HepG2 (cell line): ENCODE measurements around the gene UBR1. TPM values are rescaled to one million over a fixed set of nuclear protein-coding genes. Genes with fewer than 3 reads are reported as not detected.

Experiments
- polyA plus RNA-seq, 8 experiments: library from polyadenylated mRNA; depleted of rRNA in 3 of 8; stranded (reverse) in 7 of 8; unstranded in 1 of 8; fragments of >200 nt; fragmentation: Illumina TruSeq in 4 of 8; extraction: Trizol in 4 of 8; gene quantifications; 2 replicates each; pipeline versions ENCODE4 v1.2.1 to v1.2.3, GENCODE V29; 2011 to 2016; ENCODE audit warnings: low read depth in 4 of 8, missing spikeins in 1 of 8, mixed read lengths in 1 of 8; ENCODE audit not compliant: insufficient read depth in 1 of 8
- small RNA-seq, 3 experiments: library from RNA; depleted of rRNA; stranded (forward); fragments of <200 nt; gene quantifications; one replicate each; pipeline ENCODE3, GENCODE V24; 2012; ENCODE audit warnings: low read depth in 2 of 3, low replicate concordance in 1 of 3; ENCODE audit not compliant: insufficient read length in 3 of 3, insufficient read depth in 2 of 3
- total RNA-seq, 5 experiments: library from RNA; depleted of rRNA; stranded (reverse); fragments of >200 nt; fragmentation: Illumina TruSeq; extraction: Trizol; gene quantifications; 2 replicates each; pipeline ENCODE4 v1.2.3, GENCODE V29; 2016; ENCODE audit warnings: low read depth in 1 of 5

The UBR1 gene
- total and polyA plus RNA-seq, 2 of the 13 experiments (the other 11 are each of a cell fraction or from before 2014, with no cell fraction given): 6.4 to 18.0 TPM

Small RNA genes within 50 kb of the gene (small RNA-seq; reads per million reads assigned to genes)
- 0 reads per million in 3 experiments for gene AC068724.2

Other genes with a start within 250 kb of the UBR1 start
- 7.4 and 8.1 TPM in 2 replicates for gene TTBK2, start 185.3 kb downstream of the UBR1 start, total RNA-seq (2016; rRNA removed; fragmentation: Illumina TruSeq; extraction: Trizol)
- gene TTBK2, start 185.3 kb downstream of the UBR1 start, polyA plus RNA-seq (2011; rRNA removed): 4.4 and 5.1 TPM in 2 replicates
- gene TMEM62, start 27.5 kb upstream of the UBR1 start, total RNA-seq (2016; rRNA removed; fragmentation: Illumina TruSeq; extraction: Trizol): 13.8 and 20.9 TPM in 2 replicates
- 14.2 and 19.9 TPM in 2 replicates for gene TMEM62, start 27.5 kb upstream of the UBR1 start, polyA plus RNA-seq (2011; rRNA removed)
- 24.8 and 33.1 TPM in 2 replicates for gene CCNDBP1, start 79.4 kb upstream of the UBR1 start, total RNA-seq (2016; rRNA removed; fragmentation: Illumina TruSeq; extraction: Trizol)
- gene CCNDBP1, start 79.4 kb upstream of the UBR1 start, polyA plus RNA-seq (2011; rRNA removed): 35.9 and 42.3 TPM in 2 replicates
- gene EPB42, start 115.0 kb upstream of the UBR1 start, total RNA-seq (2016; rRNA removed; fragmentation: Illumina TruSeq; extraction: Trizol): not detected in 2 replicates
- not detected in 2 replicates for gene EPB42, start 115.0 kb upstream of the UBR1 start, polyA plus RNA-seq (2011; rRNA removed)
- gene TGM5, start 160.9 kb upstream of the UBR1 start, total RNA-seq (2016; rRNA removed; fragmentation: Illumina TruSeq; extraction: Trizol): 0.18 and 0.22 TPM in 2 replicates
- 0.55 and 0.65 TPM in 2 replicates for gene TGM5, start 160.9 kb upstream of the UBR1 start, polyA plus RNA-seq (2011; rRNA removed)
- gene TGM7, start 196.2 kb upstream of the UBR1 start, total RNA-seq (2016; rRNA removed; fragmentation: Illumina TruSeq; extraction: Trizol): not detected in 2 replicates
- gene TGM7, start 196.2 kb upstream of the UBR1 start, polyA plus RNA-seq (2011; rRNA removed): not detected in 2 replicates
- gene LCMT2, start 224.5 kb upstream of the UBR1 start, total RNA-seq (2016; rRNA removed; fragmentation: Illumina TruSeq; extraction: Trizol): 9.1 and 10.7 TPM in 2 replicates
- gene LCMT2, start 224.5 kb upstream of the UBR1 start, polyA plus RNA-seq (2011; rRNA removed): 6.2 and 6.9 TPM in 2 replicates